ENCODE measurements around the gene ANKRD12.
"Not testable (repeated sequence)": the region's sequence is repeated elsewhere in the genome, so short reads cannot be mapped to it uniquely, and the experiment has no call there.

The ANKRD12 gene

GRCh38 chr18:9234528-9234927, 97.9 kb downstream of the ANKRD12 start:
- DNase-seq: no peak

- no peak for DNase-seq
These were observed 101.4 kb downstream of the ANKRD12 start for GRCh38 chr18:9237981-9238380.

GRCh38 chr18:9239720-9240119, 103.1 kb downstream of the ANKRD12 start:
- DNase-seq: no peak

- DNase-seq: no peak
These were observed 103.7 kb downstream of the ANKRD12 start for GRCh38 chr18:9240270-9240669.

- no peak for DNase-seq
These were observed 106.4 kb downstream of the ANKRD12 start for GRCh38 chr18:9243029-9243428.

- no peak for DNase-seq
These were observed 107.8 kb downstream of the ANKRD12 start for GRCh38 chr18:9244376-9244775.

GRCh38 chr18:9248661-9249060, 112.1 kb downstream of the ANKRD12 start:
- DNase-seq: no peak

- no peak for DNase-seq
These were observed 112.7 kb downstream of the ANKRD12 start for GRCh38 chr18:9249254-9249653.

GRCh38 chr18:9259173-9259572, 122.6 kb downstream of the ANKRD12 start:
- no peak for DNase-seq

GRCh38 chr18:9260388-9261380, 124.1 kb downstream of the ANKRD12 start:
- no peak for DNase-seq

- no peak for DNase-seq
These were observed 126.7 kb downstream of the ANKRD12 start for GRCh38 chr18:9263264-9263663.

- DNase-seq: not testable (repeated sequence)
These were observed 128.2 kb downstream of the ANKRD12 start for GRCh38 chr18:9264797-9265196.

- DNase-seq: no peak
These were observed 136.6 kb downstream of the ANKRD12 start for GRCh38 chr18:9273221-9273620.

- no peak for DNase-seq
These were observed 139.3 kb downstream of the ANKRD12 start for GRCh38 chr18:9275890-9276289.

GRCh38 chr18:9278028-9278427, 141.4 kb downstream of the ANKRD12 start:
- DNase-seq: no peak

GRCh38 chr18:9280849-9281248, 144.3 kb downstream of the ANKRD12 start:
- no peak for DNase-seq

GRCh38 chr18:9281780-9282179, 145.2 kb downstream of the ANKRD12 start:
- DNase-seq: no peak

- no peak for DNase-seq
These were observed 147.2 kb downstream of the ANKRD12 start for GRCh38 chr18:9283791-9284190.

- DNase-seq: no peak
These were observed 149.0 kb downstream of the ANKRD12 start for GRCh38 chr18:9285604-9286003.

- no peak for DNase-seq
These were observed 150.5 kb downstream of the ANKRD12 start for GRCh38 chr18:9287036-9287435.

GRCh38 chr18:9289698-9290097, 153.1 kb downstream of the ANKRD12 start:
- no peak for DNase-seq

GRCh38 chr18:9290156-9290555, 153.6 kb downstream of the ANKRD12 start:
- DNase-seq: no peak

- no peak for DNase-seq
These were observed 155.5 kb downstream of the ANKRD12 start for GRCh38 chr18:9292047-9292446.

- DNase-seq: no peak
These were observed 157.4 kb downstream of the ANKRD12 start for GRCh38 chr18:9293948-9294347.
